Psoas muscle (tissue), 8 donors: ENCODE measurements around the gene CLCF1. TPM values are rescaled to one million over a fixed set of nuclear protein-coding genes. Genes with fewer than 3 reads are reported as not detected.
A peak's percentile ranks its signal among the peaks of the same experiment; 100 is the strongest.

Source experiments
- ATAC-seq, 4 donors: fragments of 200-7000 bp; cut with Tn5 transposase; one replicate each; pipeline ENCODE4 v1.9.1; 2020; ENCODE audit warnings: moderate library complexity in 3 of 4, mild to moderate bottlenecking in 2 of 4
- DNase-seq, 2 donors: peaks; one replicate each; pipeline ENCODE4 v3.0.0-alpha.2; 2020
- H3K27ac ChIP-seq: fragments of 200-600 bp; one replicate; pipeline ENCODE4 v1.8.0; 2022
- H3K27me3 ChIP-seq, 3 donors: fragments of 200-600 bp in 1 of 3; one replicate each; pipeline versions ENCODE4 v1.6.1 to v1.8.0; 2013 to 2022; ENCODE audit warnings: low read length in 2 of 3, mild to moderate bottlenecking in 2 of 3, moderate library complexity in 1 of 3; ENCODE audit not compliant: insufficient read depth in 3 of 3
- H3K36me3 ChIP-seq, 2 donors: fragments of 200-600 bp in 1 of 2; one replicate each; pipeline versions ENCODE4 v1.6.1 to v1.8.0; 2013 to 2022; ENCODE audit warnings: low read depth in 1 of 2, mild to moderate bottlenecking in 1 of 2, moderate library complexity in 1 of 2; ENCODE audit not compliant: insufficient read depth in 1 of 2
- H3K4me1 ChIP-seq: fragments of 200-600 bp; one replicate; pipeline ENCODE4 v1.8.0; 2022
- H3K4me3 ChIP-seq: fragments of 200-600 bp; one replicate; pipeline ENCODE4 v1.8.0; 2022; ENCODE audit warnings: mild to moderate bottlenecking
- H3K9me3 ChIP-seq: fragments of 200-600 bp; one replicate; pipeline ENCODE4 v1.8.0; 2022
- CTCF ChIP-seq: fragments of 200-600 bp; IDR thresholded peaks from one replicate; pipeline ENCODE4 v1.8.0; 2022; ENCODE audit warnings: antibody characterized with exemption
- WGBS, 3 donors: extraction: QIAGEN DNeasy Blood & Tissue Kit; methylation state at CpG; one replicate each; pipeline versions ENCODE4 v1.1.6 to v1.1.7; 2013; 5-methylcytosine and 5-hydroxymethylcytosine counted together
- intact Hi-C, 2 donors: fragments of 100-400 bp; cut with DNase I; formaldehyde crosslinking; loops; one replicate each; pipeline versions ENCODE4 v1.11.0 to v1.14.2; 2022
- polyA plus RNA-seq, 3 donors: library from polyadenylated mRNA; stranded (reverse); fragments of 200-250 nt; gene quantifications; one replicate each; pipeline ENCODE4 v1.2.3, GENCODE V29; 2013
- total RNA-seq, 4 donors: library from RNA; stranded (reverse); fragmentation: NEBNext Ultra II Directional in 2 of 4; extraction: Animal tissue kit (Norgen Biotek cat#: 25700) in 2 of 4; gene quantifications; one replicate each; pipeline versions ENCODE4 v1.2.1 to v1.2.4, GENCODE V29; 2021 to 2023
- donor health status: healthy with polysubstance abuse.
- donor health status: DM: no; HTN: no; CAD: no; lungs with moderate emphysema.
- donor health status: Bipolar disorder and iron deficiency.
- donor health status: healthy.
- donor health status: DM: yes; HTN: yes; CAD: no.
- donor health status: DM: no; HTN: no; CAD: no.
- donor health status: DM: no; HTN: no; CAD: no.
- donor health status: DM: yes; HTN: yes; CAD: no.

CLCF1 gene
- total and polyA plus RNA-seq, 7 donors = 0.44 to 6.5 (median 0.69) TPM

DNA sequence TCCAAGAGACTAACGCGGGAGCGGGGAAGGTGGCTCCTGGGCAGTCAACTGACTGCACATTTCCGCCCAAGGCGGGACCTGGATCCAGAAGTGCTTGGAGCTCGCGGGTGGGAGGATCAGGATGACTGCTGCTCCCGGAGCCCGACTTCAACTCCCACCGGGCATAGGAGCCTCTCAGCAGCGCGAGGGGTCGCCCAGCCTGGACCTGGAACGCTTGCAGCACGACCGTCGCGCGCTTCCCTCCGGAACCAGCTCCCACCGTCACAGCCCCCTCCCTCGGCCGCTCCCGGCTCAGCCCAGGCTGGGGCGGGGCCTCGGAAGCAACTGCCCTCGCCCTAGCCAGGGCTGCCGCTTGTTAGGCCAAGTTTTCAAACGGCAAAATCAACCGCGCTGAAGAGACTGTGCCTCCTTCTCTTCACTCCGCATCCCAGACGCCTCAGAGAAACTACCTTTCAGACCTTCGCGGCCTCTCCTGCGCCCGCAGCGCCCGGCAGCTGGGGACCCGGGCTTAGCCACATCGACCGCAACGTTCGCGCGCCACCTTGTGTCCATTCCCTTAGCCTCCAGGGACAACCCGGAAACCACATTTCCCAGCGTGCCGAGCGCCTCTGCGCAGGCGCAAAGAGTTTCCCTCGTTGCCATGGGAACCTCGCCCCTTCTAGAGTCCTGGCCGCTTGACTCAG is 56.1 kb downstream of the CLCF1 start:
- 0% methylated on average over 48 to 55 of the region's 55 CpGs for WGBS, 3 donors
- Histone ChIP-seq H3K27ac (peak overlapping the region; percentile 86), H3K4me1 (peaks cover 16% of the 10 kb centered on the region), H3K27me3 (no peaks in the 10 kb centered on the region), H3K9me3 (no peaks in the 10 kb centered on the region), H3K36me3 (peaks cover 0 to 10% of the 10 kb centered on the region in 2 donors), H3K4me3 (peak overlapping the region; percentile 97)
- DNase-seq (peak; percentile 96 to 98), ATAC-seq (peak; percentile 94 to 96 (median 95))
- intact Hi-C loops = loop anchor here (1.0 to 2.0 kb wide), 2 partner anchors 51 kb away; partner anchors contain the start of gene GRK2 (in 2 of the 2)
- TF ChIP-seq CTCF = peak; percentile 93

DNA sequence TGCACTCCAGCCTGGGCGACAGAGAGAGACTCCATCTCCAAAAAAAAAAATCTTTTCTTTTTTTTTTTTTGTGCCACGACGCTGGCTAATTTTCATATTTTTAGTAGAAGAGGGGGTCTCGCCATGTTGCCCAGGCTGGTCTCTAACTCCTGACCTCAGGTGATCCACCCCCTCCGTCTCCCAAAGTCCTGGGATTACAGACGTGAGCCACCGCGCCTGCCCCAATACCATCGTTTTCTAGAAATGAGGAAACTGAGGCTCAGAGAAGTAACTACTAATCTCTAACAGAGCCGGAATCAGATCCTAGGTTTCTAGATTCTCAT is 56.6 kb downstream of the CLCF1 start:
- DNase-seq (no peak), ATAC-seq (peak in 2 of 4 donors; percentile 1)
- H3K36me3 ChIP-seq = peaks cover 0 to 6% of the 10 kb centered on the region in 2 donors
- WGBS, 3 donors = 0 to 2% (median 1%) methylated on average over 10 of the region's 10 CpGs
- H3K4me3 ChIP-seq = peak overlapping the region; percentile 97
- intact Hi-C loops = loop anchor here (1.0 to 2.0 kb wide), 2 partner anchors 50 to 51 kb away; partner anchors contain the start of gene GRK2 (in 2 of the 2)
- H3K4me1 ChIP-seq = peaks cover 16% of the 10 kb centered on the region
- H3K27me3 ChIP-seq = no peaks in the 10 kb centered on the region
- TF ChIP-seq CTCF = no peak
- no peaks in the 10 kb centered on the region for H3K9me3 ChIP-seq
- peak overlapping the region; percentile 86 for H3K27ac ChIP-seq

DNA sequence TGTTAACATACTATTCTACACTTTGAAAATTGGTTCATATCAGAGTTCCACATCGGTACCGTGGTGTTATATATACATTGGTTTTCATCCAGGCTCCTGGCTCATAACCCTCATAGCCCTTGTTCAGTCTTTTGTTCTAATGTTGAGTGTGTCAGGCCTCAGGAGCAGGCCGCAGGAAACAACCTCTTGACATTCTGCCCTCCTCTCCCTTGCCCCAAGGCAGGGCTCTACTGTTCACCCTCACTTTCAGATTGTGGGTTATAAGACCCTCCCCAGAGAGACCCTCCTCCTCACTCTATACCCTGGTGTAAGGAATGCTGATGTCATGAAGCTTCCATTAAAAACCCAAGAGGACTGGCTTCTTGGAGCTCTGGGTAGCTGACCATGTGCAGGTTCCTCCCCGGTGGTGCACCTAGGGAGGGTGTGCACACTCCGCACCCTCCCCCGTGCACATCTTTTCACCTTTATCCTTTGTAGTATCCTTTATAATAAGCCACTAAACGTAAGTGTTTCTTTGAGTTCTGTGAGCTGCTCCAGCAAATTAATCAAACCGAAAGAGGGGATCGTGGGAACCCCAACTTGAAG is 58.0 kb downstream of the CLCF1 start:
- DNase-seq (no peak), ATAC-seq (no peak)
- H3K9me3 ChIP-seq = no peaks in the 10 kb centered on the region
- intact Hi-C loops = no loop called here
- no peak overlapping the region for H3K27ac ChIP-seq
- no peak overlapping the region for H3K4me3 ChIP-seq
- H3K4me1 ChIP-seq = peaks cover 15% of the 10 kb centered on the region
- H3K27me3 ChIP-seq = no peaks in the 10 kb centered on the region
- WGBS, 3 donors = 82 to 86% (median 83%) methylated on average over 9 of the region's 9 CpGs
- H3K36me3 ChIP-seq = peaks cover 0 to 9% of the 10 kb centered on the region in 2 donors
- TF ChIP-seq CTCF = no peak

DNA sequence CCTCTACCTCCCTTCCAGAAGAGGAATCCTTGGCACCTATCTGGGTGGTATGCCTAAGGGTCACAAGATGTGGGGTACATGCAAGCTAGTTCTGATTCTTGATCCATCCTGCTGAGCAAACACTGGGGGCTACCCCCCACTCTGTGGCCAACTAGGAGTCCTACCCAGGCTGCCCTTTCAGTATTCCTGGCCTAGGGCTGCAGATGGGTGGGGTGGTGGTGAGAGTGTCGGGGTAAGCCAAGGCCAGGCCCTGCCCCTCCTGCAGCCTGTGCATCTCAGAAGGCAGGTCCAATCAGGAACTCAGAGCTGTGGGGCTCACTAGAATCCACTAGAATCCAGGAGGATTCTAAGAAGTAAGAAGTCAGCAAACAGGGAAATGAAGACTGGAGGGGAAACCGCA is 59.2 kb downstream of the CLCF1 start:
- intact Hi-C loops = no loop called here

More for the DNA sequence above, 59.2 kb downstream of the CLCF1 start:
- WGBS, 3 donors = 72 to 90% (median 82%) methylated on average over 2 of the region's 2 CpGs
- H3K9me3 ChIP-seq = no peaks in the 10 kb centered on the region
- no peaks in the 10 kb centered on the region for H3K27me3 ChIP-seq
- H3K4me3 ChIP-seq = no peak overlapping the region
- TF ChIP-seq CTCF = no peak
- no peak overlapping the region for H3K27ac ChIP-seq
- peaks cover 10% of the 10 kb centered on the region for H3K4me1 ChIP-seq
- ATAC-seq (no peak), DNase-seq (no peak)
- H3K36me3 ChIP-seq = peaks cover 0 to 21% of the 10 kb centered on the region in 2 donors

Other genes starting within 250 kb of the CLCF1 start
- gene GRK2, start 107.1 kb downstream of the CLCF1 start, total RNA-seq = 10 to 100 TPM; 41.7 to 46.8 (median 46.1) TPM
- 10 to 100 TPM; 37.3 to 56.8 (median 46.2) TPM for gene GRK2, start 107.1 kb downstream of the CLCF1 start, polyA plus RNA-seq
- gene ANKRD13D, start 84.3 kb downstream of the CLCF1 start, total RNA-seq = 1 to 10 TPM; 4.1 to 8.6 (median 7.8) TPM
- 1 to 10 TPM; 4.6 to 7.0 (median 5.9) TPM for gene ANKRD13D, start 84.3 kb downstream of the CLCF1 start, polyA plus RNA-seq
- gene SSH3, start 70.1 kb downstream of the CLCF1 start, total RNA-seq = 10 to 100 TPM in 1 of 4 donors, 1 to 10 TPM in 3; 3.7 to 10.1 (median 6.9) TPM
- 1 to 10 TPM; 3.0 to 5.0 (median 4.2) TPM for gene SSH3, start 70.1 kb downstream of the CLCF1 start, polyA plus RNA-seq
- gene POLD4, start 20.1 kb downstream of the CLCF1 start, total RNA-seq = 10 to 100 TPM; 31.8 to 89.8 (median 56.1) TPM
- gene POLD4, start 20.1 kb downstream of the CLCF1 start, polyA plus RNA-seq = 10 to 100 TPM; 72.6 to 74.9 (median 73.3) TPM
- gene RAD9A, start 18.4 kb upstream of the CLCF1 start, total RNA-seq = 1 to 10 TPM; 1.8 to 6.7 (median 5.8) TPM
- 10 to 100 TPM in 2 of 3 donors, 1 to 10 TPM in 1; 7.1 to 12.3 (median 10.1) TPM for gene RAD9A, start 18.4 kb upstream of the CLCF1 start, polyA plus RNA-seq
- 100 to 1,000 TPM in 1 of 4 donors, 10 to 100 TPM in 3; 72.6 to 113 (median 86.6) TPM for gene PPP1CA, start 28.3 kb upstream of the CLCF1 start, total RNA-seq
- gene PPP1CA, start 28.3 kb upstream of the CLCF1 start, polyA plus RNA-seq = 100 to 1,000 TPM; 108 to 191 (median 147) TPM
- 1 to 10 TPM in 3 of 4 donors, under 1 TPM in 1; 0.65 to 1.6 (median 1.2) TPM for gene TBC1D10C, start 30.5 kb upstream of the CLCF1 start, total RNA-seq
- gene TBC1D10C, start 30.5 kb upstream of the CLCF1 start, polyA plus RNA-seq = under 1 TPM; 0.25 to 0.52 (median 0.34) TPM
- gene CARNS1, start 42.1 kb upstream of the CLCF1 start, total RNA-seq = 10 to 100 TPM in 2 of 4 donors, 1 to 10 TPM in 2; 7.0 to 27.5 (median 10.0) TPM
- gene CARNS1, start 42.1 kb upstream of the CLCF1 start, polyA plus RNA-seq = 1 to 10 TPM; 2.1 to 5.9 (median 4.2) TPM
- 10 to 100 TPM; 23.1 to 34.3 (median 26.8) TPM for gene RPS6KB2, start 54.9 kb upstream of the CLCF1 start, total RNA-seq
- gene RPS6KB2, start 54.9 kb upstream of the CLCF1 start, polyA plus RNA-seq = 10 to 100 TPM; 25.6 to 64.6 (median 33.1) TPM
- 1 to 10 TPM in 3 of 4 donors, under 1 TPM in 1; 0.89 to 1.4 (median 1.0) TPM for gene PTPRCAP, start 64.1 kb upstream of the CLCF1 start, total RNA-seq
- 1 to 10 TPM in 1 of 3 donors, under 1 TPM in 2; 0.25 to 1.3 (median 0.65) TPM for gene PTPRCAP, start 64.1 kb upstream of the CLCF1 start, polyA plus RNA-seq
- 10 to 100 TPM in 3 of 4 donors, 1 to 10 TPM in 1; 8.7 to 13.1 (median 11.5) TPM for gene CORO1B, start 69.9 kb upstream of the CLCF1 start, total RNA-seq
- gene CORO1B, start 69.9 kb upstream of the CLCF1 start, polyA plus RNA-seq = 10 to 100 TPM; 10.6 to 18.1 (median 16.7) TPM
- gene GPR152, start 79.1 kb upstream of the CLCF1 start, total RNA-seq = under 1 TPM in 1 of 4 donors, not detected in 3; 0.19 TPM
- gene GPR152, start 79.1 kb upstream of the CLCF1 start, polyA plus RNA-seq = not detected
- 1 to 10 TPM in 3 of 4 donors, under 1 TPM in 1; 0.93 to 1.9 (median 1.5) TPM for gene CABP4, start 81.8 kb upstream of the CLCF1 start, total RNA-seq
- gene CABP4, start 81.8 kb upstream of the CLCF1 start, polyA plus RNA-seq = under 1 TPM; 0.35 to 0.89 (median 0.61) TPM
- gene TMEM134, start 95.7 kb upstream of the CLCF1 start, total RNA-seq = 10 to 100 TPM; 57.1 to 83.2 (median 66.2) TPM
- 100 to 1,000 TPM in 1 of 3 donors, 10 to 100 TPM in 2; 81.7 to 121 (median 87.8) TPM for gene TMEM134, start 95.7 kb upstream of the CLCF1 start, polyA plus RNA-seq
- gene AIP, start 109.4 kb upstream of the CLCF1 start, total RNA-seq = 10 to 100 TPM; 25.3 to 42.7 (median 29.9) TPM
- gene AIP, start 109.4 kb upstream of the CLCF1 start, polyA plus RNA-seq = 10 to 100 TPM; 57.4 to 71.5 (median 57.7) TPM
- 10 to 100 TPM in 2 of 4 donors, 1 to 10 TPM in 2; 6.7 to 16.1 (median 9.6) TPM for gene PITPNM1, start 131.8 kb upstream of the CLCF1 start, total RNA-seq
- 10 to 100 TPM in 1 of 3 donors, 1 to 10 TPM in 2; 2.3 to 11.3 (median 5.1) TPM for gene PITPNM1, start 131.8 kb upstream of the CLCF1 start, polyA plus RNA-seq
- gene CDK2AP2, start 134.6 kb upstream of the CLCF1 start, total RNA-seq = 10 to 100 TPM; 16.3 to 18.5 (median 18.1) TPM
- 10 to 100 TPM; 31.9 to 72.3 (median 48.0) TPM for gene CDK2AP2, start 134.6 kb upstream of the CLCF1 start, polyA plus RNA-seq
- gene CABP2, start 149.8 kb upstream of the CLCF1 start, total RNA-seq = not detected
- not detected for gene CABP2, start 149.8 kb upstream of the CLCF1 start, polyA plus RNA-seq
- gene GSTP1, start 210.2 kb upstream of the CLCF1 start, total RNA-seq = 100 to 1,000 TPM; 224 to 364 (median 274) TPM
- gene GSTP1, start 210.2 kb upstream of the CLCF1 start, polyA plus RNA-seq = 100 to 1,000 TPM; 279 to 410 (median 383) TPM
- gene NDUFV1, start 233.3 kb upstream of the CLCF1 start, total RNA-seq = 100 to 1,000 TPM; 250 to 413 (median 364) TPM
- 100 to 1,000 TPM; 248 to 340 (median 287) TPM for gene NDUFV1, start 233.3 kb upstream of the CLCF1 start, polyA plus RNA-seq